IPS-18c (cell line): ENCODE results near the gene FAM89A.
"Not testable (repeated sequence)": the region's sequence is repeated elsewhere in the genome, so short reads cannot be mapped to it uniquely, and the experiment has no call there.

Experiments
- H3K4me3 ChIP-seq: 2 replicates; pipeline ENCODE4 v1.7.0; 2013; ENCODE audit warnings: low read depth, mild to moderate bottlenecking, low read length, moderate library complexity; ENCODE audit not compliant: insufficient read depth
- H3K9me3 ChIP-seq: one replicate; pipeline ENCODE4 v1.6.1; 2013; ENCODE audit warnings: mild to moderate bottlenecking, low read length, moderate library complexity; ENCODE audit not compliant: control insufficient read depth, insufficient read depth

The FAM89A gene

GRCh38 chr1:231020816-231021215 is 19.2 kb downstream of the FAM89A start:
- no peak overlapping the region for H3K4me3 ChIP-seq
- no peaks in the 10 kb centered on the region for H3K9me3 ChIP-seq

GRCh38 chr1:231020139-231020601 is 19.9 kb downstream of the FAM89A start:
- Histone ChIP-seq H3K4me3 (no peak overlapping the region; the same call in 1 of the 2 replicates), H3K9me3 (no peaks in the 10 kb centered on the region)

- no peak overlapping the region for H3K4me3 ChIP-seq
Measured at GRCh38 chr1:231019711-231020110, 20.3 kb downstream of the FAM89A start.

GRCh38 chr1:231016966-231017365 is 23.1 kb downstream of the FAM89A start:
- H3K9me3 ChIP-seq: no peaks in the 10 kb centered on the region
- no peak overlapping the region for H3K4me3 ChIP-seq

More at GRCh38 chr1:231019711-231020110, 20.3 kb downstream of the FAM89A start:
- no peaks in the 10 kb centered on the region for H3K9me3 ChIP-seq

- Histone ChIP-seq H3K4me3 (no peak overlapping the region), H3K9me3 (no peaks in the 10 kb centered on the region)
Measured at GRCh38 chr1:231016234-231016633, 23.8 kb downstream of the FAM89A start.

- Histone ChIP-seq H3K4me3 (no peak overlapping the region), H3K9me3 (no peaks in the 10 kb centered on the region)
Measured at GRCh38 chr1:231013391-231014015, 26.6 kb downstream of the FAM89A start.

GRCh38 chr1:231011963-231012362 is 28.1 kb downstream of the FAM89A start:
- no peaks in the 10 kb centered on the region for H3K9me3 ChIP-seq
- H3K4me3 ChIP-seq: no peak overlapping the region

GRCh38 chr1:231011360-231011759 is 28.7 kb downstream of the FAM89A start:
- H3K4me3 ChIP-seq: no peak overlapping the region
- H3K9me3 ChIP-seq: no peaks in the 10 kb centered on the region

- H3K4me3 ChIP-seq, H3K9me3 ChIP-seq: not testable (repeated sequence)
Measured at GRCh38 chr1:231007535-231007934, 32.5 kb downstream of the FAM89A start.

- H3K4me3 ChIP-seq: no peak overlapping the region
- H3K9me3 ChIP-seq: no peaks in the 10 kb centered on the region
Measured at GRCh38 chr1:231001892-231002291, 38.2 kb downstream of the FAM89A start.

GRCh38 chr1:231000639-231001038 is 39.4 kb downstream of the FAM89A start:
- no peak overlapping the region for H3K4me3 ChIP-seq
- no peaks in the 10 kb centered on the region for H3K9me3 ChIP-seq

- H3K9me3 ChIP-seq: no peaks in the 10 kb centered on the region
- H3K4me3 ChIP-seq: no peak overlapping the region
Measured at GRCh38 chr1:231000201-231000600, 39.9 kb downstream of the FAM89A start.

GRCh38 chr1:230994860-230995259 is 45.2 kb downstream of the FAM89A start:
- H3K9me3 ChIP-seq: no peaks in the 10 kb centered on the region
- H3K4me3 ChIP-seq: no peak overlapping the region

GRCh38 chr1:230992100-230992774 is 47.8 kb downstream of the FAM89A start:
- Histone ChIP-seq H3K9me3 (no peaks in the 10 kb centered on the region), H3K4me3 (no peak overlapping the region)

- no peaks in the 10 kb centered on the region for H3K9me3 ChIP-seq
Measured at GRCh38 chr1:230987448-230987847, 52.6 kb downstream of the FAM89A start.

GRCh38 chr1:230986976-230987375 is 53.1 kb downstream of the FAM89A start:
- no peaks in the 10 kb centered on the region for H3K9me3 ChIP-seq

More at GRCh38 chr1:230987448-230987847, 52.6 kb downstream of the FAM89A start:
- H3K4me3 ChIP-seq: no peak overlapping the region

GRCh38 chr1:230985711-230986110 is 54.3 kb downstream of the FAM89A start:
- Histone ChIP-seq H3K9me3 (no peaks in the 10 kb centered on the region), H3K4me3 (no peak overlapping the region)

More at GRCh38 chr1:230986976-230987375, 53.1 kb downstream of the FAM89A start:
- H3K4me3 ChIP-seq: no peak overlapping the region
